ENCODE results near the gene TLX3.
"Not testable (repeated sequence)": the region's sequence is repeated elsewhere in the genome, so short reads cannot be mapped to it uniquely, and the experiment has no call there.

TLX3 gene

GRCh38 chr5:171357843-171358242 lies 48.8 kb downstream of the TLX3 start:
- no peak overlapping the region for H3K27ac ChIP-seq (ENCODE audit: low read depth, low read length, severe bottlenecking)
- no peaks in the 10 kb centered on the region for H3K36me3 ChIP-seq (ENCODE audit: control insufficient read depth, insufficient read depth, low read length)
- H3K4me1 ChIP-seq (ENCODE audit: control insufficient read depth, insufficient read depth, low read length, poor library complexity, severe bottlenecking): no peaks in the 10 kb centered on the region
- WGBS, 2 experiments (ENCODE audit: insufficient coverage in 2 of 2): 86 to 100% methylated on average over 1 of the region's 2 CpGs
- H3K9me3 ChIP-seq (ENCODE audit: control insufficient read depth, low read length): no peaks in the 10 kb centered on the region
- H3K4me3 ChIP-seq (ENCODE audit: extremely low read depth, insufficient read depth, low read length, poor library complexity, severe bottlenecking): no peak overlapping the region

GRCh38 chr5:171361151-171361550 lies 52.1 kb downstream of the TLX3 start:
- 83 to 89% methylated on average over 5 to 6 of the region's 7 CpGs for WGBS, 2 experiments (ENCODE audit: insufficient coverage in 2 of 2)
- H3K27ac ChIP-seq (ENCODE audit: low read depth, low read length, severe bottlenecking); H3K4me1 ChIP-seq (ENCODE audit: control insufficient read depth, insufficient read depth, low read length, poor library complexity, severe bottlenecking); H3K4me3 ChIP-seq (ENCODE audit: extremely low read depth, insufficient read depth, low read length, poor library complexity, severe bottlenecking); H3K9me3 ChIP-seq (ENCODE audit: control insufficient read depth, low read length); H3K36me3 ChIP-seq (ENCODE audit: control insufficient read depth, insufficient read depth, low read length): not testable (repeated sequence)
